ENCODE results near the gene PHOSPHO1.
"Not testable (repeated sequence)": the region's sequence is repeated elsewhere in the genome, so short reads cannot be mapped to it uniquely, and the experiment has no call there.

PHOSPHO1 gene

DNA sequence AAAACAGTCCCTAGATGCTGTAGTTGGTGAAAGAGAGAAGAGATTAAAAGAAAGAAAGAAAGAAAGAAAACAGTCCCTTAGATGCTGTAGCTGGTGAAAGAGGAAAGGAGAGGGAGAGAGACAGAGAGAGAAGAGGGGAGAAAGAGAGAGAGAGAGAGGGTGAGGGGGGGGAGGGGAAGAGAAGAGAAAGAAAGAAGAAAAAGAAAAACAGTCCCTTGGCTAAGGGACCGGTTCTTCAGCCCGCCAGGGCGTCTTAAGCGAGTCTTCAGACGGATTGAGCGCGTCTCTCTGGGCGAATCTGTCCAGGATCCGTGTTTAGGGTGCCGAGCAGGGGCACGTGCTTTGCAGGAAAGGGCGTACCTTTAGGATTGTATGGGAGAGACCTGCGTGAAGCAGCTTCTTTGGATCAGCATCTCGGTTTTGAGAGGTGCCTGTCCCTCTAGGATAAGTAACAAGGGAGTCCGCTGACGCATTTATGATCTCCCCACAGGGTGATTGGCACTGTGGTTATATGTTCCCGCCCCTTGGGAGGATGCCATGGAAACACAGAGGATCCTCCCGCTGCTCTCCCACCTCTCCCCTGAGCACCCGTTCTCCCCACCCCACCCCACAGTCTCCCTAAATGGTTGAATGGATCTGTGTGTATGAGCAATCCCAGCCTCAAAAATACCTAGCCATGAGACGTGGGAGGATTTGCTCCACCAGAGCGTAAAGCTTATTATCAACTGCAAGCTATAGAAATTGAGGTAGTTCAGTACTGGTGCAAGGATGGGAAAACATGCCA is 36.9 kb downstream of the PHOSPHO1 start:
- Mint-ChIP-seq H3K27ac (peak overlapping the region; percentile 99), H3K9me3 (no peaks in the 10 kb centered on the region), H3K27me3 (no peaks in the 10 kb centered on the region), H3K36me3 (no peaks in the 10 kb centered on the region), H3K4me3 (peak overlapping the region; percentile 91), H3K4me1 (peaks cover 28% of the 10 kb centered on the region)

DNA sequence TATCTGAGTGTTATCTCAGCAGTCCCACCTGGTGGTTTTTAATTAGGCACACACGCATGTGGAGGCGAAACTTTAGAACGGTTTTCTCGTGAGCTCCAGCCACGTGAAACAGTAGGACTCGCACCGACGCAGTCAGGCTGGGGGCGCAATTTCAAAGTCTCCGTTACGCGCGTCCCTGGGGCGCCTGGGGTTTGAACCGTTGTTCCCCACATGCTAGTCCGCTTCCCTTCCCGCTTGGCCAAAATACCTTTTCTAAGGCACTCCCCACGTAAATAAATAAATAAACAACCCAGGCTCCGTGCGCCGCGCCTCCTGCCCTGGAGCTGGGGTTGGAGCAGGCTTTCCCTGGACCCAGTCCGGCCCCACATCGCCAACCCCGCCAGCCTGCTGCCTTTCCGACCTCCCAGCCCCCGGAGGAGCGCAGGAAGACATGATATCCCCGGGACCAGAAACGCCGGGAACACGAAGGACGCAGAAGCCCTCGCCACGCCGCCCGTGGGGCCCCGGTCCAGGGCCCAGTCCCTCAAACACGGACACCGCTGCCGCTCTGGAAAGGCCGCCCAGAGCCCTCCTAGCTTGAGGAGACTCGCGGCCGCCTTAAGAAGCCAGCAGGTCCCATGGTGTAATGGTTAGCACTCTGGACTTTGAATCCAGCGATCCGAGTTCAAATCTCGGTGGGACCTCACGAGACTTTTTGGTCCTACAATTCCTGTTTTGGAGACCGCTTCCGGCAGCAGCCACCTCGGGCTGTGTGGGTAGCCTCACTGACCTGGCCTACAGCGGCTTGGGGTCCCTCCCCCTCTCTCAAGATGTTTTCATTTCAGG is 38.5 kb downstream of the PHOSPHO1 start:
- H3K36me3 Mint-ChIP-seq, result no peaks in the 10 kb centered on the region
- peaks cover 28% of the 10 kb centered on the region for H3K4me1 Mint-ChIP-seq
- no peaks in the 10 kb centered on the region for H3K27me3 Mint-ChIP-seq
- peak overlapping the region; percentile 91 for H3K4me3 Mint-ChIP-seq
- H3K9me3 Mint-ChIP-seq, result no peaks in the 10 kb centered on the region
- peak overlapping the region; percentile 99 for H3K27ac Mint-ChIP-seq

DNA sequence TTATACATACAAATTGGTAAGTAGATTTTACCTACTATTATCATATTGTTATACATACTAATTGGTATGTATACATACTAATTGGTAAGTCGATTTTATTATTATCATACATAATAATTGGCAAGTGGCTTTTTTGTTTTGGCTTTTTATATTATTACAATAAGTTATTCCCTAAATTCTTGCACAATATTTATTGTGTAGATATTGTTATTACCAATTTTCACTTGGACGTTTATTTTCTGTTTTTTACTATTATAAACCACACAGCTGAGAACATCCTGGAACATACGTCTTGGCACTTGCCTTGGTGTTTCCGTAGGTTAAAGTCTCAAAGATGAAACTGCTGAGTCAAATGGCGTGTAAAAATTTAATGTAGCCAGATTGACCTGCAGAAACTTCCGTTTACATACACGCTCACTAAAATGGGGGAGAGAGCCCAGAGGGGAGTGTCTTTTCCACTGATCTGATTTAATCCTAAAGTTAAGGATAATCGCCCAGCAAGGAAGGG is 39.1 kb downstream of the PHOSPHO1 start:
- Mint-ChIP-seq H3K9me3 (no peaks in the 10 kb centered on the region), H3K4me3 (peak overlapping the region; percentile 91), H3K27me3 (no peaks in the 10 kb centered on the region), H3K27ac (peak overlapping the region; percentile 99), H3K36me3 (no peaks in the 10 kb centered on the region), H3K4me1 (peaks cover 28% of the 10 kb centered on the region)

DNA sequence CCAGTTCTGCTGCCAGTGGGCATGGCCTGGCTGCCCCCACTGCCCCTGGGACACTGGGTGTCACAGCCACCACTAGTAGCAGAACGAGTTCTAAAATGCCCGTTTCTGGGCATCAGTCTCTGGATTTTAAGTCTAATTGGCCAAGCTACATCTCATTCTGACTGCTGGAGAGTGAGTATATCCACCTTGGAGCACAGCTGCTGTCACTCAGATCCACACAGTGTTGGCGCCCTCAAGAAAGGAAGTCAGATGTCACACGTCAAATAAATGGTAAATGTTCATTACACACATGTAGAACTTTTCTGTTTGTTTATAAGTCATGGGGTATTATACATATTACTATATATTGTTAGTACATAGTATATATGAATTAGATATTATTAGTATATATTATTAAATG is 39.7 kb downstream of the PHOSPHO1 start:
- Mint-ChIP-seq H3K27ac (peak overlapping the region; percentile 57), H3K4me3 (no peak overlapping the region), H3K36me3 (peaks cover under 1% of the 10 kb centered on the region), H3K9me3 (peaks cover 4% of the 10 kb centered on the region), H3K27me3 (no peaks in the 10 kb centered on the region), H3K4me1 (peaks cover 28% of the 10 kb centered on the region)

DNA sequence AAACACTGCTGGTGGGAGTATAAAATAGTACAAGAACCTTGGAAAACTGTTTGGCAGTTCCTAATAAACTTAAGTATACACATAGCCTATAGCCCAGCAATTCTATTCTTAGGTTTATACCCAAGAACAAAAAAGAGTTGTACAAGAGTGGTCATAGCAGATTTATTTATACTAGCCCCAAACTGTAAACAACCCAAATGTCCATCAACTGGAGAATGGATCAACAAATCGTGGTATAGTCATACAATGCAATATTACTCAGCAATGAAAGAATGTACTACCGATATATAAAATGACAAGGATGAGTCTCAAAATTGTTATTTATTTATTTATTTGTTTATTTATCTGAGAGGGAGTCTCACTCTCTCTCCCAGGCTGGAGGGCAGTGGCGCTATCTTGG is 43.3 kb downstream of the PHOSPHO1 start:
- Mint-ChIP-seq H3K9me3 (peaks cover 4% of the 10 kb centered on the region), H3K27me3 (no peaks in the 10 kb centered on the region), H3K36me3 (peaks cover 3% of the 10 kb centered on the region), H3K4me1 (peaks cover 9% of the 10 kb centered on the region), H3K27ac (no peak overlapping the region), H3K4me3 (no peak overlapping the region)

DNA sequence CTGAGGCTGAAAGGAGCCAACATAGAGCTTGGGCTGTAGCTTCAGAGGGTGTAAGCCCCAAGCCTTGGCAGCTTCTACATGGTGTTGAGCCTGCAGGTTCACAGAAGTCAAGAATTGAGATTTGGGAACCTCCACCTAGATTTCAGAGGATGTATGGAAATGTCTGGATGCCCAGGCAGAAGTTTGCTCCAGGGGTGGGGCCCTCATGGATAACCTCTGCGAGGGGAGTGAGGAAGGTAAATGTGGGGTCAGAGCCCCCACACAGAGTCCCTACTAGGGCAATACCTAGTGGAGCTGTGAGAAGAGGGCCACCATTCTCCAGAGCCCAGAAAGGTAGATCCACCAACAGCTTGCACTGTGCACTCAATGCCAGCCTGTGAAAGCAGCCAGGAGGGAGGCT is 45.2 kb downstream of the PHOSPHO1 start:
- not testable (repeated sequence) for H3K4me1 Mint-ChIP-seq, H3K9me3 Mint-ChIP-seq, H3K4me3 Mint-ChIP-seq, H3K27ac Mint-ChIP-seq, H3K27me3 Mint-ChIP-seq, H3K36me3 Mint-ChIP-seq

DNA sequence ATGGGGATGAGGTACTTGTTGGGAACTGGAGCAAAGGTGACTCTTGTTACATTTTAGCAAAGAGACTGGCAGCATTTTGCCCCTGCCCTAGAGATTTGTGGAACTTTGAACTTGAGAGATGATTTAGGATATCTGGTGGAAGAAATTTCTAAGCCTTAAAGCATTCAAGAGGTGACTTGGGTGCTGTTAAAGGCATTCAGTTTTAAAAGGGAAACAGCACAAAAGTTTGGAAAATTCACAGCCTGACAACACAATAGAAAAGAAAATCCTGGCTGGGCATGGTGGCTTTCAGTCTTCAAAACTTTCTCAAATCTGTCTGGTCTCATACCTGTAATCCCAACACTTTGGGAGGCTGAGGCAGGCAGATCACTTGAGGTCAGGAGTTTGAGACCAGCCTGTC is 46.1 kb downstream of the PHOSPHO1 start:
- not testable (repeated sequence) for H3K36me3 Mint-ChIP-seq, H3K27me3 Mint-ChIP-seq, H3K27ac Mint-ChIP-seq, H3K9me3 Mint-ChIP-seq, H3K4me3 Mint-ChIP-seq, H3K4me1 Mint-ChIP-seq

DNA sequence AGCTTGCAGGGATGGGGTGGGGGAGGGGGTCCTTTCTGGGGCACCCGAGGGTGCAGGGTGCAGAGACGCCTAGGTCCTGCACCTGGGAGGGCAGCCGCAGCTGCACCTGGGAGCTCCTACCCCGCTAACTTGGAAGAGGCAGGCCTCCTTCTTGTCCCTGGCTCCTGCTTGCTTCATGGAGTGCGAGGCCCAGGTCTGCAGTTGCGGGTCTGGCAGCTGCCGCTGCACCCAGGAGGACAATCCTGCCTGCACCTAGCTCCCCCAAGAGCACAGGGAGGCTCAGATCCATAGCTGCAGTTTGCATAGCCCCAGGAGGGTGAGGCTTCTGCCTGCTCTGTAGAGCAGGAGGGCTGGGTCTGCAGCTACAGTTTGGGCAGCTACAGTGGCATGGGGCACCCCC is 46.8 kb downstream of the PHOSPHO1 start:
- peaks cover 3% of the 10 kb centered on the region for H3K36me3 Mint-ChIP-seq
- H3K4me1 Mint-ChIP-seq, result peaks cover 3% of the 10 kb centered on the region
- H3K4me3 Mint-ChIP-seq, result no peak overlapping the region
- H3K9me3 Mint-ChIP-seq, result peaks cover 4% of the 10 kb centered on the region
- no peaks in the 10 kb centered on the region for H3K27me3 Mint-ChIP-seq
- H3K27ac Mint-ChIP-seq, result no peak overlapping the region

DNA sequence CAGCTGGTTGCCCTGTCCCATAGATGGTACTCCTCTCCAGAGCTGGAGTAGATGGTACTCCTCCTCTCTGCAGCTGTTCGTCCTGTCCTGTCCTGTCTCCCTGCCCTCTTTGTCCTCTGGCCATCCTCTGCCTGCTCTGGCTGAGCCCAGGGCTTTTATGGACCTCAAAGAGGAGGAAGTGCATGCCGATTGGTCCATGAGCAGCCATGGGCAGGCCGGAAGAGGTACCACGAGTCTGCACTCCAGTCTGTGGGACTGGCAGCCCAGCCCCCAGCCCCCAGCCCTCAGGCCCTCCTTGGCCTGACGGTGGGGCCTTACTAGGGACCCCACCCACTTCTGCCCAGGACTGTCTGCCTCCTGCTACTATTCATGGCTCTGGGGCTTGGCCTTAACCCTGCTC is 47.2 kb downstream of the PHOSPHO1 start:
- H3K4me3 Mint-ChIP-seq, result no peak overlapping the region
- H3K9me3 Mint-ChIP-seq, result peaks cover 4% of the 10 kb centered on the region
- H3K27ac Mint-ChIP-seq, result no peak overlapping the region
- H3K36me3 Mint-ChIP-seq, result peaks cover 3% of the 10 kb centered on the region
- peaks cover 3% of the 10 kb centered on the region for H3K4me1 Mint-ChIP-seq
- no peaks in the 10 kb centered on the region for H3K27me3 Mint-ChIP-seq

DNA sequence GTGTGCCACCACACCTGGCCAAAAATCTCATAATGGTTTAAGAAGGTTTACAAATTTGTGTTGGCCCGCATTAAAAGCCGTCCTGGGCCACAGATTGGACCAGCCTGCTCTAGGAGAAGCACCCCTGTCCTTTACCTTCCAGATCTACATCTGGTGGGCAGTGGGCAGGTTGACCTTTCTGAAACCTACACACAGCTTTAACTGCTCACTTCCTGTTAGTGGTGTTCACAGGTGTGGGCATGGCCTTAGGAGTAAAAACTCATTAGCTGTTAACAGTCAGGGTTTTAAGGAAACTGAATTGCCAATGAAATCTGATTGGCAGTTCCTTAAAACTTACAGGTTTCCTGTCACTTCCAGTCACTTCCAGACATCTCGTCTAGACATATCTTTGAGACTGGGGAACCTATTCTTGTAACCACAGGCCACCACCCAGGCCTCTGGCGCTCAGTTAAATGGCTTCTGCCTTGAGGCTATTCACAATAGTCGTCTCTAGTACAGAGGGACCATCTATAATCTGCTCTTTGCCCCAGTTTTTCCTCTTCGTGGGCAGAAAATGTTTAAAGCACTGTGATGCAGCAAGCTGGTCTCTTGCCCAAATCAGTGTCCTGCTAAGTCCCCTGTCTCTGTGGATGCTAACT is 49.5 kb downstream of the PHOSPHO1 start:
- H3K36me3 Mint-ChIP-seq, result peaks cover 3% of the 10 kb centered on the region
- H3K9me3 Mint-ChIP-seq, result peaks cover 1% of the 10 kb centered on the region
- H3K27ac Mint-ChIP-seq, result no peak overlapping the region
- peaks cover 3% of the 10 kb centered on the region for H3K4me1 Mint-ChIP-seq
- H3K27me3 Mint-ChIP-seq, result no peaks in the 10 kb centered on the region
- no peak overlapping the region for H3K4me3 Mint-ChIP-seq

DNA sequence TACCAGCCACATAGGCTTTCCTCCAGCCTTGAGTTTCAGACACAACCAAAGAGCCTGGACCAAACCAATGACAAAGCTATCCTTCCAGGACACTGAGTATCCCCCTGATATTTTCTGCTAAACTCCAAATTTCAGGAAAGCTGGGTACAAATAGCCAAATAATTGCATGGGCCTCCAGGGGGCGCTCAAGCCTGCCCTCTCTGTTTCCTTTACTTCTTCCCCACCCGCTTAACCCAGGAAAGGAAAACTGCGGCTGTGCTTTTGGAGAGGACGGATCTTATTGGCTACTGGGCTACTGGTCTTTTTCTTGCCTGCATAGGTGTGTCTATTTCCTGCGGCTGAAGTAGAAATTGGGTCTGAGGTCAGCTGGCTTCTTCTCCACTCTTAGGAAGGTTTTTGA is 50.3 kb downstream of the PHOSPHO1 start:
- peaks cover 3% of the 10 kb centered on the region for H3K4me1 Mint-ChIP-seq
- peaks cover 1% of the 10 kb centered on the region for H3K27me3 Mint-ChIP-seq
- peaks cover 5% of the 10 kb centered on the region for H3K9me3 Mint-ChIP-seq
- no peak overlapping the region for H3K4me3 Mint-ChIP-seq
- H3K27ac Mint-ChIP-seq, result peak overlapping the region; percentile 59
- peaks cover under 1% of the 10 kb centered on the region for H3K36me3 Mint-ChIP-seq

DNA sequence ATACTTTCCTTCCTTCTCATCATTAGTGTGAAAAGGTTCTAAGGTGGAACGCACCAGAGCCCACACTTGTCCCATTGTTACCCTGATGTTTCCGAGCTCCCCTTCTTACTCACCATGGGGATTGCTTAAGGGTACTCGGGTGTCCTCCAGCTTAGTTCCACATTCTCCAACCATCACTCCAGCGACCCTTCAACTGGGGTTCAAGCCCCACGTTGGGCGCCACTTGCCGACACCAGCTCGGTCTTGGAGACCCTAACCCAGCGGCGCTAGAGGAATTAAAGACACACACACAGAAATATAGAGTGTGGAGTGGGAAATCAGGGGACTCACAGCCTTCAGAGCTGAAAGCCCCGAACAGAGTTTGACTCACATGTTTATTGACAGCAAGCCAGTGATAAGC is 54.6 kb downstream of the PHOSPHO1 start:
- Mint-ChIP-seq H3K9me3 (peaks cover 20% of the 10 kb centered on the region), H3K27me3 (peaks cover 23% of the 10 kb centered on the region)
- not testable (repeated sequence) for H3K4me1 Mint-ChIP-seq, H3K27ac Mint-ChIP-seq, H3K4me3 Mint-ChIP-seq, H3K36me3 Mint-ChIP-seq

Data from activated naive CD4-positive, alpha-beta T cell treated with anti-CD3 and anti-CD28 coated beads, Interleukin-2, amount 50 U/mL, for 24 hours (primary cell).